CD4-positive, alpha-beta T cell (primary cell): Measurements from ENCODE around the gene SIL1. TPM values are rescaled to one million over a fixed set of nuclear protein-coding genes. Genes with fewer than 3 reads are reported as not detected.

Source experiments
- ATAC-seq: fragments of 200-7000 bp; cut with Tn5 transposase; one replicate; pipeline ENCODE4 v1.10.0; 2022; ENCODE audit warnings: mild to moderate bottlenecking; ENCODE audit not compliant: poor library complexity
- CTCF ChIA-PET: fragments of 350-600 bp; sonication (Branson Sonifier 250); formaldehyde crosslinking; loops from one replicate; lab custom pipeline; 2021; ENCODE audit warnings: antibody characterized with exemption, inconsistent platforms; lab: Charles Lee
- POLR2A ChIA-PET: fragments of 350-600 bp; sonication (Branson Sonifier 250); formaldehyde crosslinking; loops from one replicate; lab custom pipeline; 2021; ENCODE audit warnings: antibody characterized with exemption, inconsistent platforms; lab: Charles Lee
- DNase-seq, 14 experiments: peaks; one replicate each; pipeline ENCODE4 v3.0.0-alpha.2; 2013 to 2020; ENCODE audit warnings: mixed read lengths in 2 of 14
- H3K27ac ChIP-seq, 2 donors: one replicate each; pipeline versions ENCODE4 v1.5.1 to v1.7.0; 2013; ENCODE audit warnings: low read length in 2 of 2, low read depth in 1 of 2, mild to moderate bottlenecking in 1 of 2
- H3K27me3 ChIP-seq, 2 experiments: 1 replicate in 1 of 2; 2 replicates in 1 of 2; pipeline versions ENCODE4 v1.6.1 to v1.7.0; 2013; ENCODE audit warnings: low read length in 2 of 2, control low read depth in 1 of 2, mild to moderate bottlenecking in 1 of 2, moderate library complexity in 1 of 2; ENCODE audit not compliant: insufficient read depth in 2 of 2, control insufficient read depth in 1 of 2
- H3K36me3 ChIP-seq: one replicate; pipeline ENCODE4 v1.6.1; 2013; ENCODE audit warnings: low read length, control low read depth; ENCODE audit not compliant: insufficient read depth
- H3K4me1 ChIP-seq: one replicate; pipeline ENCODE4 v1.6.1; 2013; ENCODE audit warnings: low read length, control low read depth; ENCODE audit not compliant: insufficient read depth
- H3K4me3 ChIP-seq: one replicate; pipeline ENCODE4 v1.5.1; 2013; ENCODE audit warnings: mild to moderate bottlenecking, low read length, moderate library complexity
- H3K9me3 ChIP-seq, 2 experiments: 1 replicate in 1 of 2; 2 replicates in 1 of 2; pipeline versions ENCODE4 v1.6.1 to v1.7.0; 2013; ENCODE audit warnings: low read length in 2 of 2, mild to moderate bottlenecking in 2 of 2, control low read depth in 1 of 2, moderate library complexity in 1 of 2; ENCODE audit not compliant: control insufficient read depth in 1 of 2, insufficient read depth in 1 of 2
- H3K27ac Mint-ChIP-seq: one replicate; pipeline ENCODE4 v1.8.0; 2020; ENCODE audit warnings: mixed read lengths
- H3K27me3 Mint-ChIP-seq: one replicate; pipeline ENCODE4 v1.8.0; 2021; ENCODE audit warnings: mixed read lengths
- H3K36me3 Mint-ChIP-seq: one replicate; pipeline ENCODE4 v1.8.0; 2021; ENCODE audit warnings: low read depth, mixed read lengths
- H3K4me1 Mint-ChIP-seq: one replicate; pipeline ENCODE4 v1.8.0; 2021; ENCODE audit warnings: low read depth, mixed read lengths
- H3K4me3 Mint-ChIP-seq: one replicate; pipeline ENCODE4 v1.8.0; 2020; ENCODE audit warnings: mild to moderate bottlenecking, mixed read lengths
- H3K9me3 Mint-ChIP-seq: one replicate; pipeline ENCODE4 v1.8.0; 2020; ENCODE audit warnings: mixed read lengths
- intact Hi-C, 2 experiments: fragments of 100-400 bp; cut with DNase I in 1 of 2; cut with micrococcal nuclease in 1 of 2; formaldehyde crosslinking; loops; one replicate each; pipeline versions ENCODE4 v1.15.1 to v1.9.0; 2023 to 2025; cut with DNase I, micrococcal nuclease
- total RNA-seq, 174 experiments: library from RNA in 2 of 174; stranded (reverse) in 2 of 174; gene quantifications; one replicate each; pipeline ENCODE4 v1.2.3 and lab custom pipeline; 2021 to 2026
- TF ChIP-seq, protein P1 (sequence below): fragments of 200-600 bp; IDR thresholded peaks from one replicate; pipeline ENCODE4 v1.8.0; 2022; ENCODE audit warnings: antibody characterized with exemption, mild to moderate bottlenecking

The SIL1 gene
- total RNA-seq, 2 experiments from 2014 or later, result 5.6 to 9.2 TPM

DNA sequence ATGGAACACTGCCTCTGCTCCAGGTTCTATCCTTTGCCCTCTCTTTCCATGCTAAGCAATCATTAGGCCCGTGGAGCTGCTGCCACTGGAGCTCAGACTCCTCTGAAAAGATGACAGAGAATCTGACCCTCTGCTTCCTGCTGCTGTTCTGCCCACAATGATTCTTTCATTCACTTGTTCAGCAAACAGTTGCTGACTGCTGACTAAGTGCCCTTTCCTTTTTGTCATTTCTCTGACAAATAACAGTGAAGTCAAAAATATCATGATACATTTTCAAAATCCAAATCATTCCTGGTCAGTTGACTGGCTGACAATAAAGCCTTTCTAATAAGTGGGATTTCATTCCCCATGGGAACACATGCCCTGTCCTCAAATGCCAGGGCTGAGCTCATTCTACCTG lies 110.1 kb downstream of the SIL1 start:
- H3K36me3 Mint-ChIP-seq, result peaks cover 7% of the 10 kb centered on the region
- H3K4me1 Mint-ChIP-seq, result peaks cover 4% of the 10 kb centered on the region
- POLR2A ChIA-PET, result no interaction called here
- no peak overlapping the region for H3K4me3 Mint-ChIP-seq
- no peak overlapping the region for H3K27ac Mint-ChIP-seq
- CTCF ChIA-PET, result interaction anchor here (0.6 kb wide), 1 partner anchor 10 kb away, joined by 3 read pairs; no protein-coding TSS in a partner anchor
- Histone ChIP-seq H3K4me1 (no peaks in the 10 kb centered on the region), H3K9me3 (no peaks in the 10 kb centered on the region), H3K36me3 (no peaks in the 10 kb centered on the region), H3K27me3 (no peaks in the 10 kb centered on the region), H3K4me3 (no peak overlapping the region), H3K27ac (no peak overlapping the region)
- TF ChIP-seq, protein P1, sequence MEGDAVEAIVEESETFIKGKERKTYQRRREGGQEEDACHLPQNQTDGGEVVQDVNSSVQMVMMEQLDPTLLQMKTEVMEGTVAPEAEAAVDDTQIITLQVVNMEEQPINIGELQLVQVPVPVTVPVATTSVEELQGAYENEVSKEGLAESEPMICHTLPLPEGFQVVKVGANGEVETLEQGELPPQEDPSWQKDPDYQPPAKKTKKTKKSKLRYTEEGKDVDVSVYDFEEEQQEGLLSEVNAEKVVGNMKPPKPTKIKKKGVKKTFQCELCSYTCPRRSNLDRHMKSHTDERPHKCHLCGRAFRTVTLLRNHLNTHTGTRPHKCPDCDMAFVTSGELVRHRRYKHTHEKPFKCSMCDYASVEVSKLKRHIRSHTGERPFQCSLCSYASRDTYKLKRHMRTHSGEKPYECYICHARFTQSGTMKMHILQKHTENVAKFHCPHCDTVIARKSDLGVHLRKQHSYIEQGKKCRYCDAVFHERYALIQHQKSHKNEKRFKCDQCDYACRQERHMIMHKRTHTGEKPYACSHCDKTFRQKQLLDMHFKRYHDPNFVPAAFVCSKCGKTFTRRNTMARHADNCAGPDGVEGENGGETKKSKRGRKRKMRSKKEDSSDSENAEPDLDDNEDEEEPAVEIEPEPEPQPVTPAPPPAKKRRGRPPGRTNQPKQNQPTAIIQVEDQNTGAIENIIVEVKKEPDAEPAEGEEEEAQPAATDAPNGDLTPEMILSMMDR, result no peak
- H3K27me3 Mint-ChIP-seq, result no peaks in the 10 kb centered on the region
- DNase-seq (no peak), ATAC-seq (no peak)
- intact Hi-C loops, result no loop called here
- peaks cover 4% of the 10 kb centered on the region for H3K9me3 Mint-ChIP-seq

DNA sequence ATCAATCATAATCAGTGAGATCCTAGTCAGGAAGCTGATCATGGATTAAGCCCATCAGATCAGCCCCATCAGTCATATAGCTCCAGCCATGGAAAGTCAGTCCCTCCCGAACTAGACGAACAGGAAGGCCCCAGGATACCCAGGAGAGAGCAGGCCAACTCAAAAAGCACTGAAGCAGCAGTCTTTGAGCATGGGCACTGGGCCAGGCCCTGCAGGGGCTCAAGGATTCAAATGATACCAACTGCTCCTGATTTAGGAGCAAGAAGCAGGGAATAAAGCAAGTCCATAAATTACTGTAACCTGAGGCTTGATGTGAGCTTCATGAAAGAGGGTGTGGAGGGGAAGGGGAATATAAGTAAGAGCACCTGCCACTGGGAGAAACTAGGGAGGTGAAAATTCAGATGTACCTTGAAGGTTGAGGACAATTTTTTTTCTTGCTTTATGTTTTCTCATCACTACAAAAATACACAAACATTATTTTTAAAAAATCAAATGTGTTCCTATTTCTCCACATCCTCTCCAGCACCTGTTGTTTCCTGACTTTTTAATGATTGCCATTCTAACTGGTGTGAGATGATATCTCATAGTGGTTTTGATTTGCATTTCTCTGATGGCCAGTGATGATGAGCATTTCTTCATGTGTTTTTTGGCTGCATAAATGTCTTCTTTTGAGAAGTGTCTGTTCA lies 115.2 kb downstream of the SIL1 start:
- peaks cover 4% of the 10 kb centered on the region for H3K9me3 Mint-ChIP-seq
- CTCF ChIA-PET, result no interaction called here
- TF ChIP-seq, protein P1, result no peak

DNA sequence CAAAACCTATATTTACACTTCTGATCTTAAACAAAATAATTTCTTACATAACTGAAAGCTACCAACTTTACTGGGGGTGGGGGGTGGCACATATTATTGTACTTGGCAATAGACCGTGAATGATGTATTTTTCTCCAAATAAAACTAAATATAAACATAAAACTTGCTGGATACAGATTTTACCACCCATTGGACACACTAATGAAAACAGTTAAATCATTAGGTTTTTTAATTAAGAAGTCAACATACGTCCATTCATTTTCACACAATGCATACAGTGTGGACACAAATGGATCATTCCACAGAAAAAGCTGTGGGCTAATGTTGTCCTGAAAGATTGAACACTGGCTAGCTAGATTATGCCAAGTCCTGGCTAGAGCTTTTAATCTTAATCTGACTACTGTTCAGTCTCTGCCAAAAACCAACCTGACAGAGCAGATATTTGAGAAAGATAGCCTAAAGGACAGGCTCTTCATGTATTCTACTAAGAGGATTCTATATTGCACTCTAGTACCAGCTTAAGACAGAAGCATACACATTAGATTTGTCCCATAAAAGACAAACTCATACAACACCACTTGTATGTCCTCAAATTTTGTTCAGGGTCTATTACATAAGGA lies 118.1 kb downstream of the SIL1 start:
- Histone ChIP-seq H3K36me3 (no peaks in the 10 kb centered on the region), H3K4me1 (no peaks in the 10 kb centered on the region), H3K27me3 (no peaks in the 10 kb centered on the region), H3K27ac (no peak overlapping the region), H3K4me3 (no peak overlapping the region), H3K9me3 (no peaks in the 10 kb centered on the region)
- intact Hi-C loops, result no loop called here
- Mint-ChIP-seq H3K4me3 (no peak overlapping the region), H3K4me1 (no peaks in the 10 kb centered on the region), H3K27ac (no peak overlapping the region), H3K36me3 (no peaks in the 10 kb centered on the region), H3K9me3 (no peaks in the 10 kb centered on the region), H3K27me3 (no peaks in the 10 kb centered on the region)
- ATAC-seq (no peak), DNase-seq (no peak)
- ChIA-PET CTCF (interaction anchor here (1.1 kb wide), 1 partner anchor 17 kb away, joined by 4 read pairs; no protein-coding TSS in a partner anchor), POLR2A (no interaction called here)
- TF ChIP-seq, protein P1, result no peak

More for the DNA sequence above, 115.2 kb downstream of the SIL1 start:
- no peaks in the 10 kb centered on the region for H3K4me1 Mint-ChIP-seq
- POLR2A ChIA-PET, result no interaction called here
- DNase-seq (no peak), ATAC-seq (no peak)
- Histone ChIP-seq H3K27me3 (no peaks in the 10 kb centered on the region), H3K9me3 (no peaks in the 10 kb centered on the region), H3K36me3 (no peaks in the 10 kb centered on the region), H3K4me1 (no peaks in the 10 kb centered on the region), H3K4me3 (no peak overlapping the region), H3K27ac (no peak overlapping the region)
- no peaks in the 10 kb centered on the region for H3K27me3 Mint-ChIP-seq
- H3K27ac Mint-ChIP-seq, result no peak overlapping the region
- intact Hi-C loops, result no loop called here
- H3K36me3 Mint-ChIP-seq, result peaks cover 7% of the 10 kb centered on the region
- H3K4me3 Mint-ChIP-seq, result no peak overlapping the region
